22Rv1 (cell line): Measurements from ENCODE around the gene NAP1L3.

ENCODE experiments used
- H3K27ac ChIP-seq: fragments of 450-650 bp; 2 replicates; pipeline ENCODE4 v1.5.1; 2017
- CTCF ChIP-seq: fragments of 450-650 bp; IDR thresholded peaks from 2 replicates; pipeline ENCODE4 v1.5.1; 2017; ENCODE audit warnings: mild to moderate bottlenecking
- ZFX ChIP-seq: fragments of 450-650 bp; IDR thresholded peaks from 2 replicates; pipeline ENCODE4 v1.6.1; 2017; ENCODE audit warnings: antibody characterized with exemption, borderline replicate concordance

NAP1L3 gene

GRCh38 chrX:93673056-93673868 lies at the start of gene NAP1L3:
Gene NAP1L3, minus strand, starts transcription at chrX:93673578. Its CDS starts 274 bp downstream, at chrX:93673304.
- peak within 1 kb of the TSS; percentile 58 for H3K27ac ChIP-seq
- TF ChIP-seq ZFX (no peak), CTCF (no peak)

- H3K27ac ChIP-seq = no peak overlapping the region
- TF ChIP-seq ZFX = no peak
- TF ChIP-seq CTCF = no peak
These were observed 37.7 kb upstream of the NAP1L3 start for GRCh38 chrX:93711076-93711475.

- H3K27ac ChIP-seq = no peak overlapping the region
- TF ChIP-seq ZFX (no peak), CTCF (no peak)
These were observed 30.3 kb upstream of the NAP1L3 start for GRCh38 chrX:93703701-93704100.

- TF ChIP-seq ZFX (no peak), CTCF (no peak)
- no peak overlapping the region for H3K27ac ChIP-seq
These were observed 22.6 kb upstream of the NAP1L3 start for GRCh38 chrX:93695981-93696380.

GRCh38 chrX:93673869-93674271 lies 492 bp upstream of the NAP1L3 start, which contains the start of gene FAM133A:
Gene FAM133A, plus strand, starts transcription at chrX:93674206. Its CDS starts 35,214 bp downstream, at chrX:93709420.
- TF ChIP-seq ZFX (no peak), CTCF (no peak)
- peak within 1 kb of the TSS; percentile 58 for H3K27ac ChIP-seq

- TF ChIP-seq CTCF (no peak), ZFX (no peak)
- no peak overlapping the region for H3K27ac ChIP-seq
These were observed 12.8 kb downstream of the NAP1L3 start for GRCh38 chrX:93660575-93660974.

GRCh38 chrX:93649381-93649780 lies 24.0 kb downstream of the NAP1L3 start:
- no peak overlapping the region for H3K27ac ChIP-seq
- no peak for TF ChIP-seq ZFX
- no peak for TF ChIP-seq CTCF
